Hepatocyte (in vitro differentiated cells): Measurements from ENCODE around the gene LMF2. TPM values are rescaled to one million over a fixed set of nuclear protein-coding genes. Genes with fewer than 3 reads are reported as not detected.

ENCODE experiments used
- DNase-seq: peaks from one replicate; pipeline ENCODE4 v3.0.0-alpha.2; 2016; ENCODE audit warnings: low spot score
- H2AFZ ChIP-seq: fragments of 200-600 bp; sonication (generic); 2 replicates; pipeline ENCODE4 v1.6.0; 2016; ENCODE audit warnings: antibody characterized with exemption, mild to moderate bottlenecking
- H3K27ac ChIP-seq: fragments of 200-600 bp; sonication (generic); 2 replicates; pipeline ENCODE4 v1.5.1; 2016; ENCODE audit warnings: mild to moderate bottlenecking
- H3K27me3 ChIP-seq: fragments of 200-600 bp; sonication (generic); 2 replicates; pipeline ENCODE4 v1.6.1; 2016
- H3K36me3 ChIP-seq: fragments of 200-600 bp; sonication (generic); replicated peaks from 2 replicates; pipeline ENCODE4 v1.5.1; 2016; ENCODE audit warnings: low read depth; ENCODE audit not compliant: insufficient read depth
- H3K4me1 ChIP-seq: fragments of 200-600 bp; sonication (generic); 2 replicates; pipeline ENCODE4 v1.5.1; 2016; ENCODE audit warnings: mild to moderate bottlenecking, moderate library complexity; ENCODE audit not compliant: insufficient read depth
- H3K4me2 ChIP-seq: fragments of 200-600 bp; sonication (generic); 2 replicates; pipeline ENCODE4 v1.6.0; 2016
- H3K4me3 ChIP-seq: fragments of 200-600 bp; sonication (generic); 2 replicates; pipeline ENCODE4 v1.5.1; 2016; ENCODE audit warnings: mild to moderate bottlenecking
- H3K79me2 ChIP-seq: fragments of 200-600 bp; sonication (generic); 2 replicates; pipeline ENCODE4 v1.6.0; 2017; ENCODE audit warnings: mild to moderate bottlenecking
- H3K9me2 ChIP-seq: fragments of 200-600 bp; sonication (generic); replicated peaks from 2 replicates; pipeline ENCODE4 v1.6.0; 2017; ENCODE audit warnings: mild to moderate bottlenecking; ENCODE audit not compliant: insufficient read depth
- H3K9me3 ChIP-seq: fragments of 200-600 bp; sonication (generic); 2 replicates; pipeline ENCODE4 v1.5.1; 2016; ENCODE audit warnings: low read depth, mild to moderate bottlenecking
- H4K20me1 ChIP-seq: fragments of 200-600 bp; sonication (generic); 2 replicates; pipeline ENCODE4 v1.6.0; 2016; ENCODE audit warnings: mild to moderate bottlenecking; ENCODE audit not compliant: insufficient read depth, poor library complexity, severe bottlenecking
- EZH2 ChIP-seq: fragments of 200-600 bp; sonication (generic); IDR thresholded peaks from 2 replicates; pipeline ENCODE4 v1.6.1; 2016; ENCODE audit warnings: antibody characterized with exemption, mild to moderate bottlenecking, borderline replicate concordance
- EZH2phosphoT487 ChIP-seq: fragments of 200-600 bp; sonication (generic); IDR thresholded peaks from one replicate; pipeline ENCODE4 v1.6.1; 2018; ENCODE audit warnings: antibody characterized with exemption, mild to moderate bottlenecking, low read depth, moderate library complexity; ENCODE audit not compliant: unreplicated experiment, severe bottlenecking
- WGBS: methylation state at CpG from one replicate; pipeline ENCODE4 v1.1.6; 2016; ENCODE audit warnings: low lambda C conversion rate; ENCODE audit errors: missing lambda C conversion rate; 5-methylcytosine and 5-hydroxymethylcytosine counted together
- polyA plus RNA-seq: library from polyadenylated mRNA; unstranded; fragments of >200 nt; fragmentation: Nextera tagmentation; extraction: Ambion mirVana; gene quantifications from 2 replicates; pipeline ENCODE4 v1.2.1, GENCODE V29; 2016
- total RNA-seq: library from RNA; depleted of rRNA; stranded (reverse); fragments of >200 nt; gene quantifications from 2 replicates; pipeline ENCODE4 v1.2.3, GENCODE V29; 2014
- TF ChIP-seq, protein P1 (sequence below): fragments of 200-600 bp; sonication (generic); IDR thresholded peaks from 2 replicates; pipeline ENCODE4 v1.5.1; 2016; ENCODE audit warnings: antibody characterized with exemption, mild to moderate bottlenecking; ENCODE audit not compliant: poor library complexity

Gene LMF2
- total and polyA plus RNA-seq, 2 experiments from 2014 or later: 32.8 to 97.6 TPM

- DNase-seq: peak; percentile 16
- H4K20me1 ChIP-seq: no peaks in the 10 kb centered on the region
- no peaks in the 10 kb centered on the region for H3K27me3 ChIP-seq
- H2AFZ ChIP-seq: no peak within 1 kb of the TSS
- no peak within 1 kb of the TSS for H3K4me3 ChIP-seq
- no peaks in the 10 kb centered on the region for H3K36me3 ChIP-seq
- H3K79me2 ChIP-seq: no peaks in the 10 kb centered on the region
- no peaks in the 10 kb centered on the region for H3K9me2 ChIP-seq
- TF ChIP-seq, protein P1, sequence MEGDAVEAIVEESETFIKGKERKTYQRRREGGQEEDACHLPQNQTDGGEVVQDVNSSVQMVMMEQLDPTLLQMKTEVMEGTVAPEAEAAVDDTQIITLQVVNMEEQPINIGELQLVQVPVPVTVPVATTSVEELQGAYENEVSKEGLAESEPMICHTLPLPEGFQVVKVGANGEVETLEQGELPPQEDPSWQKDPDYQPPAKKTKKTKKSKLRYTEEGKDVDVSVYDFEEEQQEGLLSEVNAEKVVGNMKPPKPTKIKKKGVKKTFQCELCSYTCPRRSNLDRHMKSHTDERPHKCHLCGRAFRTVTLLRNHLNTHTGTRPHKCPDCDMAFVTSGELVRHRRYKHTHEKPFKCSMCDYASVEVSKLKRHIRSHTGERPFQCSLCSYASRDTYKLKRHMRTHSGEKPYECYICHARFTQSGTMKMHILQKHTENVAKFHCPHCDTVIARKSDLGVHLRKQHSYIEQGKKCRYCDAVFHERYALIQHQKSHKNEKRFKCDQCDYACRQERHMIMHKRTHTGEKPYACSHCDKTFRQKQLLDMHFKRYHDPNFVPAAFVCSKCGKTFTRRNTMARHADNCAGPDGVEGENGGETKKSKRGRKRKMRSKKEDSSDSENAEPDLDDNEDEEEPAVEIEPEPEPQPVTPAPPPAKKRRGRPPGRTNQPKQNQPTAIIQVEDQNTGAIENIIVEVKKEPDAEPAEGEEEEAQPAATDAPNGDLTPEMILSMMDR: no peak
- no peak for TF ChIP-seq EZH2
- TF ChIP-seq EZH2phosphoT487: no peak
- peak within 1 kb of the TSS; percentile 87 for H3K4me2 ChIP-seq
- H3K27ac ChIP-seq: peak within 1 kb of the TSS; percentile 71
- 60% methylated on average over 10 of the region's 10 CpGs for WGBS
- H3K9me3 ChIP-seq: no peaks in the 10 kb centered on the region
- H3K4me1 ChIP-seq: peaks cover 13% of the 10 kb centered on the region
Measured at GRCh38 chr22:50545522-50546325, 38.2 kb upstream of the LMF2 start, which contains the start of gene KLHDC7B. KLHDC7B (plus strand) TSS chr22:50545899; CDS start chr22:50546244, 345 bp downstream.

- no peak overlapping the region for H3K4me3 ChIP-seq
- H3K27me3 ChIP-seq: no peaks in the 10 kb centered on the region
- H3K9me3 ChIP-seq: no peaks in the 10 kb centered on the region
- H3K9me2 ChIP-seq: no peaks in the 10 kb centered on the region
- peak overlapping the region; percentile 87 for H3K4me2 ChIP-seq
- H3K4me1 ChIP-seq: peaks cover 13% of the 10 kb centered on the region
- peak overlapping the region; percentile 78 for H2AFZ ChIP-seq
- 81% methylated on average over 5 of the region's 5 CpGs for WGBS
- H3K27ac ChIP-seq: peak overlapping the region; percentile 71
- TF ChIP-seq EZH2 (no peak), EZH2phosphoT487 (no peak)
- no peaks in the 10 kb centered on the region for H4K20me1 ChIP-seq
- H3K79me2 ChIP-seq: no peaks in the 10 kb centered on the region
- peak; percentile 18 for DNase-seq
- H3K36me3 ChIP-seq: no peaks in the 10 kb centered on the region
Measured at GRCh38 chr22:50544746-50545253, 37.3 kb upstream of the LMF2 start.

DNA sequence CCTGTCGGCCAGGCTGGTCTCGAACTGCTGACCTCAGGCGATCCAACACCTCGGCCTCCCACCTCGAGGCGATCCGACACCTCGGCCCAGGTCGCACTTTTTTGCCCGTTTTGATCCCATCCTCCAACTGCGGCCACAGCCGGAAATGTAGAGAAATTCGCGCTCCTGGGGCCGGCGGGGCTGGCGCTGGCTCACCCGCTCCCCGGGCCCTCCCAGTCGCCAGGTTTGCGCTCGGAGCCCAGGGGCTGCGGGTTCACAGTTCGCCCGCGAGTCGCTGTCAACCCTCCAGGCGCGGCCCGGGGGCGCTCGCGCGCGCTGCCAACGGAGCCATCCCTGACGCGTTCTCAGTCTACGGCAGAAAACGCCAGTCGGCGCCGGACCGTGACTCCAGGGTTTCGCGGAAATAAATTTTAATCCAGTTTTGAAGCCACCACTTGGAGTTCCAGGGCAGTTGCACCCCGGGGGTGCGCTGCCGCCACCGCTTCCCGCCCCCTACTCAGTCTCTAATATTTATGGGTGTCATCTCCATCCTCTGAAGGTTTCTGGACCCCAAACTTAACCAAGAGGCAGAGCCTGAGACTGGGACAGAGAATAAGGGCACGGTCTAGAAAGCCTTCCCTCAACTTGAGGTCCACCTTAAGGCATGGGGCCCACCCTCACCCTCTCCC is 36.7 kb upstream of the LMF2 start:
- Histone ChIP-seq H3K36me3 (no peaks in the 10 kb centered on the region), H3K27me3 (no peaks in the 10 kb centered on the region), H3K4me3 (no peak overlapping the region), H4K20me1 (no peaks in the 10 kb centered on the region), H3K9me3 (no peaks in the 10 kb centered on the region), H3K4me1 (peaks cover 14% of the 10 kb centered on the region), H3K27ac (peak overlapping the region; percentile 71), H2AFZ (peak overlapping the region; percentile 78), H3K4me2 (peak overlapping the region; percentile 87), H3K79me2 (no peaks in the 10 kb centered on the region), H3K9me2 (no peaks in the 10 kb centered on the region)
- WGBS: 9% methylated on average over 47 of the region's 52 CpGs
- DNase-seq: peak; percentile 89
- no peak for TF ChIP-seq EZH2phosphoT487
- TF ChIP-seq, protein P1: peak; percentile 59
- no peak for TF ChIP-seq EZH2
